GM19463 (cell line): Measurements from ENCODE around the gene NRP2.
A peak's percentile ranks its signal among the peaks of the same experiment; 100 is the strongest.

Experiments
- ATAC-seq: cut with Tn5 transposase; IDR thresholded peaks from one replicate; pipeline ENCODE4 v1.9.1; 2021; ENCODE audit warnings: mild to moderate bottlenecking, moderate library complexity; ENCODE audit not compliant: unreplicated experiment

The NRP2 gene

DNA sequence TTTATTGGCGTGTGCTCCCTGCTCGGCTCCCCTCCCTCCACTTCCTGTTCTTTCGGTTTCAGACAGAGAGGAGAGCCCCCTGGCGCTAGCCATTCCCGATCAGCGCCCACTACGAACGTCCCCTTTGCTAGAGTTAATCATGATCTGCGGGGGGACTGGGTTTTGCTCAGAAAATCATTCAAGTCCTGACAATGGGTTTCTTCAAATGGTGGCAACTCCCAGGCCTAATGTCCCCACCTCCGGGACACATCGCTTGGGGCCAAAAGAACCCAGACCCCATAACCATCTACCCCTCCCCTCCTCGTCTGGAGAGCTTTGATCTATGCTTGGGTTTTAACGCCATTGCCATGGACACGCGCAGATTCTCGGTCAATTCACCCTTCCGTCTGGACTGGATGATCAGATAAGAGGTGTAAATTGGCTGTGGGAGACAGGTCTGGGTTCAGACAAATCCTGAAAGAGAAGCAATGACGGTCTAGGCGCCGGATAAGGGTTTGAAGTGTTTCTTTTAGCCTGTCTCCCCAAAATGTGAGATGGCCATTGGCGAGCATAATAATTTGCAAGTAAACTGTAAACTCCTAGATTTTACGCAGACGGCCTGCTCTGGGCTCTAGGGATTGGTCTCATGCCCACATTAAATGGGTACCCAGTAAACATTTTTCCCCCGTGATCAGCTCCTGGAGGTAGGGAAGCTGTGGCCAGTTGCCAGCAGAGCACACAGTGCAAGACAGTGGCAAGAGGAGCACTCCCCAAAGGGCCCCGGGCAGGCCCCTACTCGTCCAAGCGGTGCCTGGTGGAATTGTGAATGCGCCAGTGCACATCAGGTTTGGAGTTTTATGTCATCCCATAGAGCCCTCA is 4.7 kb downstream of the NRP2 start:
- ATAC-seq, result no peak

GRCh38 chr2:205687641-205687956 is 5.3 kb downstream of the NRP2 start:
- no peak for ATAC-seq

GRCh38 chr2:205688417-205689200 is 6.3 kb downstream of the NRP2 start:
- no peak for ATAC-seq

GRCh38 chr2:205689820-205690219 is 7.5 kb downstream of the NRP2 start:
- no peak for ATAC-seq

DNA sequence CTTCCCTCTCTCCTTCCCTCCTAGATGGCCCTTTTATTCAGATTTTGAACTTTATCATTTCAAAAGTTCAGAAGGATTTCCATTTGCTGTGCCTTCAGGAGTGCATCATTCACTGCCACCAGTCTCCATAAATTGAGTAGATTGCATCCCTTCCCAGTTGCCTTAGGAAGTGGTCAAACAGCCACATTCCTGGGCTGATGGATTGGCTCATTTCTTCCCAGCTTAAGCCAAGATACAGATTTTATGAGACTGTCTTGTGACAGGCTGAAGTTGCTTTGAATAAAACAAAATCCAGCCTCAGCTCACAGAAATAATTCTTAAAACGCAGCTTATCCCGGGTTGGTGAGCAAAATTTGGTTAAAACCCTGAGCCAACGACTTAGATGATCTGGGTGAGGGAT is 9.8 kb downstream of the NRP2 start:
- ATAC-seq, result no peak

DNA sequence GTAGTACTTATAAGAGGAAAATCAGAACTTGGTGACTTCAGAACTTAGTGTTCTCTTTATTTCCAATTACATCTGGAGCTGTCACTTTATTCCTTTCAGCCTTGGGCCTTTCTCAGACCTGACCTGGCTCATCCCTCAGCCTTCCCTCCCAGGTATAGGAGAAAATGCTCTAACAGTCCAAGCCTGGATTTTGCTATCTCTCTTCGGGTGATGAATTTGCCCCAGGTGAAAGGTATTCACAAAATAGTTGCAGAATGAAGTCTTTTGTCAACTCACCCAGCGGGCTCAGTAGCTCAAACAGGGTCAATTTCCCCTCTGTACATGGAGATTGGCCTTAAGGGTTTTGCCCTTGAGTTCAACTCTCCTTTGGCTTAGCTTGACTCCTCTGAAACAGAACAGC is 12.0 kb downstream of the NRP2 start:
- no peak for ATAC-seq

DNA sequence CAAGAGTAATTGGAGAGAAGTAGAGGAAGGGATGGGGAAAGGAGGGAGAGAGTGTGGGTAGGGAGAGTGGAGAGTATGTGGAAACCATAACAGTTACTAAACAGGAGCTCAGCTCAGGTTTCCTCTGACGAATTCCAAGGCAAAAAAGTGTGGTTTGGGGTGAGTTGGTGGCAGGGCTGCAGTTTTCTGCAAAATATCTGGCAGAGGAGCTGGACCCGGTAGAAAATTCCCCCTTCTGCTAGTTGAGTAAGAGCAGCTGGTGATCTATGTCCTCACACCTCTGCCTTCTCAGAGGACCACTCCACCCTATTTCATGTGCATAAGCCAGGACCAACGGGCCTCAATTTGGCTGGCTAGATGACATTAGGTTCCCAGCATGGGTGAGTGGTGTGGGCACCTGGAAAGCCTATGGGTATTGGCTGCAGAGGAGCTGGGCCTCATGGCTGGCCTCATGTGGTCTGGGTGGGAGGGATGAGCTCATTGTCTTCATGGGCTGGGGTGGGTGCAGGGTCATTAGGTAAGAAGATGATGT is 13.2 kb downstream of the NRP2 start:
- ATAC-seq, result no peak

DNA sequence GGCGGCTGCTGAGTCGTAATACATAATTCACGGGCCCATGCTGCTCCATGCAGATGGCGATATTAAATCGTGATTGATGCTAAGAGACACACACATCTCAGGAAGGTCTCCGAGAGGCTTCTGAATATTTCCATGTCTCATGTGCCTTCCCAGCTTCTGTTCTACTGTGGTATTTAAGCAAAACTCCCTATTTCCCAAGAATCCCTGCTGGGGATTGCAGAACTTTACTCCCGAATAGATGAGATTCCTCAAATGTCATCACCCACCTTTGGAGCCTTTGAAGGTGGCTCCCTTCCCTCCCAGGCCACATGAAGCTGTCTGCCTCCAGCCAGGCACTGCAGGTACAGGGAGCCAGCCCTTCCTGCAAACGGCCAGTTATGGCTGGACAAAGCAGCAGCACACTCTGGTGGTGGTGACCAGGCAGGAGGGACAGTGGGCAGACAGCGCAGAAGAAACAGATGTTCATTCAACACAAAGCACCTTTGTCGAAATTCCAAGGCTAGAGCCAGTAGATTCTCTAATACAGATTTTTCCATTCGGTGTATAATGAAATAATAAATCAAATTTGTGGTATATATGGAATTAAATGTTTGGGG is 14.1 kb downstream of the NRP2 start:
- ATAC-seq, result no peak

DNA sequence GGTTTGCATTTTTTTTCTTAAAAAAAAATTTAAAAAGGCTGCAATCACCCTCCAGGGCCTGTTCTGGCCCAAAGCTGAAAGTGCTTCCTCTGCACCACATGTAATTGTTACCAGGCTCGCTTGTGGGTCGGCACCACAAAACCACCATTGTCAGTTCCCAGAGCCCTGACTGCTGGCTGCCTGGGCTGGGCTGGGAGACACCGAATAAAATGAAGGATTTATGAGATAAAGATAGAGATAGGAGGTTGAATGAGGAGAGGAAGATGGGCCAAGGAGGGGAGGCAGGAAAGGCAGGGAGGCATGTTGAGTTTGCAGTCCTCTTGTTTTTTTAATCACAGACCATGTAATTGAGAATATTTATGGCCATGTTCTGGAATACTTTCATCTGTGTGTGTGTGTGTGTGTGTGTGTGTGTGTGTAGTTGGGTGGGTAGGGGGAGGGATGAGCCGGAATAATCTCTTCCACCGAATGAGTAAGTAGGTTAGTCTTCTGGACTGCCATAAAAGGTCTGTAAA is 14.7 kb downstream of the NRP2 start:
- ATAC-seq, result no peak

GRCh38 chr2:205698286-205699268 is 16.3 kb downstream of the NRP2 start:
- no peak for ATAC-seq

DNA sequence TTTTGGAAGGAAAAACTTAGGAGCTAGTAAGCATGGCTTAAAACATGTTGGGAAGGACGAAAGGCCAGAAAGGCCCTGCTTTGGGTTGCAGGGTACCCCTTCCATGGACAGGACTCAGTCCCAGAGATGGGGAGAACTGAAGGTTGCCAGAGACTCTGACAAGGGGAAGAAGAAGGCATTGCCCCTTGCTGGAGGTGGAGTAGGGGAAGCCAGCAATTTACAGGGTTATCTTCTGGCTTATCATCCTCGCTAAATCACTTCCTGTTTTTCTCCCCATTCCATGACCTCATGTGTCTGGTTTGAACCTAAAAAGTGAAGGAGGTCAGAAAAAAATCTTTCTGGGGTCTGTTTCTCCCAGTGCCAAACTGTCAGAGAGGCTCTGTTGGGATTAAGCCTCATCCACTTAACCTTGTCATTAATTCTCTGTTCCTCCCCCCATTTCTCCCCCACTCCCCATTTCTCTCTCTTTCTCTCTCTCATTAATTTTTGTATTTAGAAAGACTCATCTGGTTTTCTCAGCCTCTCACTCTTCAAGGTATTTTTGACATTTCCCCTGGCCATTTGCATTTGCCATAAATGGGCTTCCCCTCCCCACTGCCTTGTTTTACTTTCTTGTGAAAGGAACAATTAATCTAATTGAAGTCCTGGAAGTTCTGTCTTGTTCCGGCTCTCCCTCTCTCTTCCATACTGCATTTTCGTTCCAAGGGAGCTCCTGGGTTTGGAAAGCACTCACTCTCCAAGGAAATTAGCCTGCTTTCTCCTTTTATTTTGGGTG is 17.4 kb downstream of the NRP2 start:
- no peak for ATAC-seq

DNA sequence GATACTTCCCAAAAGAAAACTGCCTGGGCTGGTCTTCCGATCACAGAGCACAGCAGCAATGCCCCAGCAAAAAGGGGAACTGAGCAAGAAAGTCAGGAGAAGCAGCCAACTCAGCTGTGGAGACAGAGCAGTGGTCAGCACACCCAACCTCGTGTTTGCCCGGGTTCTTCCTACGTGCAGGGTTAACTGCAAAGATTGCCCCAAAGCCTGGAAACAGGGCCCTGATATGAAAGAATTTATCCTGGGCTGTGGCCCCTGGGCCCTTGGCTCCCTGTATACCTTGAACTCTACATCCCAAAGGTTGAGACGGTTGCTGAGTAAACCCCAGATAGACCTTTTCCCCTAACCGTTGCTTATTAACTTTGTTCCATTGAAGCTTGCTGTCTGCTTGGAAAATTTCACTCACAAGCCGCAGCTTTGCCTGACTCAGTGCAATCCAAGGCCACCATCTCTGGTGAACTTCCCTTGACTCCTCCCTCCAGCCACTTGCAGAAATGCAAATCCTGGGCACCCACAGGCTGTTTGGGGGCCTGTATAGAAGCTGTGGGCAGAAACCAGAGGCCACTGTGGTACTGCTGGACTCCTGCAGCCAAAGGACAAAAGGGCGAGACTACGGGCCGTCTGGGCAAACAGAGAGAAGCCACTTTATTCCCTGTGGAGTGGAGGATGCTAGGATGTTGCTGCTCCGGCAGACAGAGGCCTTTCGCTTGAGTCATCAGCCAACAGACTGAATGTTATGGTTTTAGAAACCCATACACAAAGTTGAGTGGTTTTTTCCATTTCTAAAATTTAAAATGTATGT is 18.2 kb downstream of the NRP2 start:
- ATAC-seq, result peak; percentile 82

DNA sequence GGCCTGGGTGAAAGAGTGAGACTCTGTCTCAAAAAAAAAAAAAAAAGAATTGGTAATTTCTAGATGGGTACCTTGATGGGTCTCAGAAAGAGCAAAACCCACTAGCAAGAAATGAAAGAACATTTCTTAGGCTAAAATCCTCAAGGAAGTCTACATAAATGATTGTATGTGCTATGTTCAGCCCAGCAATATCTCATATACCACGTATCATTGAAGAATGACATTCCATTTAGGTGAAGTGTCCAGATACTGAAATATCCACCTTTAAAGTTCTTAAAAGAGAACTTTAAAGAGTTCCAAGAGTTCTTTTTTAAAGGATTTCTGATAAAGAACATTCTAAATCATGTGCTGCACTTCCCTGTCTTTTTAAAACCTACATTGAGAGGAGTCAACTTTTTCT is 19.2 kb downstream of the NRP2 start:
- no peak for ATAC-seq

GRCh38 chr2:205702576-205702975 is 20.3 kb downstream of the NRP2 start:
- ATAC-seq, result no peak

GRCh38 chr2:205703471-205704126 is 21.3 kb downstream of the NRP2 start:
- no peak for ATAC-seq

DNA sequence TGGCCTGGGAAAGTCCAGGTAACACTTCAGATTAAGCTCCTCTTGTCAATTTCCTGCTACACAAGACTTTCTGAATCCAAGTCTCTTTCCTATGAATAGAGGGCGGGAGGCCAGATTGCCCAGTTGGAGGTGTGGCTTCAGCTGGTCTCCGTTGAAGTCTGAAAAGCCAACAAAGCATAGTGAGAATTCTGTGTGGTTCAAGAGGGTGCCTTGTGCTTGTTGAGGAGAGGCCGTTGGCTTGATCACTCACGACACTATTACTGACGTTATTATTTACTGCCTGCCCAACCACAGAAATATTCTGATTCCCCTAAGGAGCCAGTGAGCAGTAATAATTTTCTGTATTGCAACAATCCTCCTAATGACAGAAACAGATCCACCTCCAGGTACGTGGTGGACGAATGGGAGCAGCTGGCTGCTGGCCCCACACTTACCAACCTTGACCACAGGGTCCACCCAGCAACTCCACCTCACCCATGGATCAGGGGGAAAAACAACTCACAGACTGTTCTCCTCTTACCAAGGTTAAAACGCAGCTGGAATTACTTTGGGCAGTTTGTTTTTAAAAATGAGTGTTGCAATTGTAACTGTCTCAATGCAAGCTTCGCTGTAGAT is 21.9 kb downstream of the NRP2 start:
- ATAC-seq, result no peak

- no peak for ATAC-seq
These were observed 23.4 kb downstream of the NRP2 start for GRCh38 chr2:205705511-205706349.
